GM20000 (cell line): ENCODE measurements around the gene ULBP3.
A peak's percentile ranks its signal among the peaks of the same experiment; 100 is the strongest.
"Not testable (repeated sequence)": the region's sequence is repeated elsewhere in the genome, so short reads cannot be mapped to it uniquely, and the experiment has no call there.

Experiments
- DNase-seq: peaks from one replicate; pipeline ENCODE4 v3.0.0; 2012; ENCODE audit warnings: low spot score
- TF ChIP-seq, protein P1 (sequence below): IDR thresholded peaks from 2 replicates; pipeline ENCODE4 v1.5.1; 2012; ENCODE audit warnings: mild to moderate bottlenecking, control low read depth; ENCODE audit errors: extremely low read depth, missing control alignments

Gene ULBP3

GRCh38 chr6:150025201-150025917 lies 43.6 kb downstream of the ULBP3 start, which contains the start of gene RAET1L:
TSS of gene RAET1L (minus strand) at chr6:150025532. CDS start at chr6:150025471, 61 bp downstream.
- TF ChIP-seq, protein P1, sequence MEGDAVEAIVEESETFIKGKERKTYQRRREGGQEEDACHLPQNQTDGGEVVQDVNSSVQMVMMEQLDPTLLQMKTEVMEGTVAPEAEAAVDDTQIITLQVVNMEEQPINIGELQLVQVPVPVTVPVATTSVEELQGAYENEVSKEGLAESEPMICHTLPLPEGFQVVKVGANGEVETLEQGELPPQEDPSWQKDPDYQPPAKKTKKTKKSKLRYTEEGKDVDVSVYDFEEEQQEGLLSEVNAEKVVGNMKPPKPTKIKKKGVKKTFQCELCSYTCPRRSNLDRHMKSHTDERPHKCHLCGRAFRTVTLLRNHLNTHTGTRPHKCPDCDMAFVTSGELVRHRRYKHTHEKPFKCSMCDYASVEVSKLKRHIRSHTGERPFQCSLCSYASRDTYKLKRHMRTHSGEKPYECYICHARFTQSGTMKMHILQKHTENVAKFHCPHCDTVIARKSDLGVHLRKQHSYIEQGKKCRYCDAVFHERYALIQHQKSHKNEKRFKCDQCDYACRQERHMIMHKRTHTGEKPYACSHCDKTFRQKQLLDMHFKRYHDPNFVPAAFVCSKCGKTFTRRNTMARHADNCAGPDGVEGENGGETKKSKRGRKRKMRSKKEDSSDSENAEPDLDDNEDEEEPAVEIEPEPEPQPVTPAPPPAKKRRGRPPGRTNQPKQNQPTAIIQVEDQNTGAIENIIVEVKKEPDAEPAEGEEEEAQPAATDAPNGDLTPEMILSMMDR, result no peak
- no peak for DNase-seq

DNA sequence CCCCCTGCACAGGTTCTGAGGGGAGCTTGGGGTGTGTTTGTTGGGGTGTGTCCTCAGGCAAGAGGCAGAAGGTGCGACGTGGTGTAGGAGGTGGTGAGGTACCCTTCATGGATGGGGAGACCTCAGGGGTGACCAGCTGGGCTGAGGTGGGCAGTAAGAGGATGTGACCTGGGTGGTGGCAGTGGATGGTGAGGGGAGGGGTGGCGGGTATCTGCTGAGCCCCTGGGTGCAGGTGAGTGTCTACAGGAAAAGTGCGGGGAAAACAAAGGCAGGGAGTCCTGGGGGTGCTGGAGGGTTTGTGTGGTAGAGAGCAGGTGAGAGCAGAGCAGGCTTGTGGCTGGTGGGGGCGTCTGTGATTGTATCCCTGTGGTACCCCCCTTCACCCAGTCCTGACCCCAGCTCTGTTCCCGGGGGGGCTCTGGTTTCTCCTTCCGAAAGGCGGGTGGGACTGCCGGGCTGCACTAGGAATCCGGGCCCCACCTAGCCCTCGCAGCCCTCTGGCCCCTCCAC lies 44.2 kb downstream of the ULBP3 start:
- TF ChIP-seq, protein P1, result no peak
- DNase-seq, result no peak

- DNase-seq, result not testable (repeated sequence)
Measured at GRCh38 chr6:150024021-150024420, 44.9 kb downstream of the ULBP3 start.

DNA sequence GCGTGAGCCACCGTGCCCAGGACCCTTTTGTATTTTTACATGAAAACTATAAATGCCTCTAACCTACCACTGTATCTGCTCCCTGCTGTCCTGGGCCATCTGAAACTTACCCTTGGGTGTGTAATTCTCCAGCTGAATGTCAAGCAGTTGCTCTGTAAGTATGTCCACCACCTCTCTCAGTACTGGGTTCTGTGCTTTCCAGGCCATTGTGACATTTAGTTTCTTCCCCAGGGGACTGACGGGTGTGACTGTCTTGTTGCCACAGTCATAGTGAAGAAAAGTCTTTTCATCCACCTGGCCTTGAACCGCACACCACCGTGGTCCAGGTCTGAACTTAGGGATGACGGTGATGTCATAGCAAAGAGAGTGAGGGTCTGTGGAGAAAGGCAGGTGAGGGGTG lies 47.1 kb downstream of the ULBP3 start:
- not testable (repeated sequence) for DNase-seq

DNA sequence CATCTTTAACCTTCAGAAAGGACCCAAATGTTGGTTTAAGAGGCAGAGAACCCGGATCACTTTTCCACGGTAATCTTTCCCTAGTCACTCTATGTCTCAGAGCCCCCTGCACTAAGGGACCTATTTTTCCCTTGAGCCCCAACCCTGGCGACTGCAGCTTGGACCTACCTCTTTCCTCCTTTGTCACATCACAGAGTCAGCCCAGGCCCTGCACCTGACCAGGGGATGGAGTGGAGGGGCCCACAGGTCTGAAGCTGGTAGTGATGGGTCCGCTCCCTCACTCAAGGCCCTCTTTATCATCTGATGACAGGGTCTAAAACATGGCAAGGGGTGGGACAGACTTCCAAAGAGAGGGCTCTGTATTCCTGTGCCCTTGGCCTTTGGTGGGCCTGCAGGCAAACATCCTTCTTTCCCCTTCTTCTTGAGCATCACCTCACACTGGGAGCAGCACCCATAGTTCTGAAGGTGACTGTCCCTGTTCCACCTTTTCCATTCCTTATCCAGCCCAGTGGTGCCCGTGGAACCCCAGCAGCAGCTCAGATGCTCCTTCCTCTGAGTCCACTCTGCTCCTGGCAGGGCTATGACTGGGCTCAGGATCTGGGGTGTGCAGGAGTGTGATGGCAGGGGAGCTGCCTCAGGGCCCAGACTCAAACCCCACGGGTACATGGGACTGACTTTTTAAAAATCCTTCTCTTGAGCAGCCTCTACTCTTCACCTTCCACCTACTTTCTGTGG lies 49.9 kb downstream of the ULBP3 start:
- DNase-seq, result no peak
- TF ChIP-seq, protein P1, result no peak

DNA sequence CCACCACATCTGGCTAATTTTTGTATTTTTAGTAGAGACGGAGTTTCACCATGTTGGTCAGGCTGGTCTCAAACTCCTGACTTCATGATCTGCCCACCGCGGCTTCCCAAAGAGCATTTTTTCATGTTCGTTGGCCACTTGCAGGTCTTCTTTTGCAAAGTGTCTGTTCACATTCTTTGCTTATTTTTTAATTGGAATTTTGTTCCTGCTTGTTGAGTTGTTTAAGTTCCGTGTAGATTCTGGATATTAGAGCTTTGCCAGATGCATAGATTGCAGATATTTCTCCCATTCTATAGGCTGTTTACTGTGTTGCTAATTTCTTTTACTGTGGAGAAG lies 51.8 kb downstream of the ULBP3 start:
- not testable (repeated sequence) for DNase-seq

- DNase-seq, result peak; percentile 77
- TF ChIP-seq, protein P1, result no peak
Measured at GRCh38 chr6:150016324-150017185, 52.4 kb downstream of the ULBP3 start.

- not testable (repeated sequence) for DNase-seq
Measured at GRCh38 chr6:150015281-150016001, 53.5 kb downstream of the ULBP3 start.

DNA sequence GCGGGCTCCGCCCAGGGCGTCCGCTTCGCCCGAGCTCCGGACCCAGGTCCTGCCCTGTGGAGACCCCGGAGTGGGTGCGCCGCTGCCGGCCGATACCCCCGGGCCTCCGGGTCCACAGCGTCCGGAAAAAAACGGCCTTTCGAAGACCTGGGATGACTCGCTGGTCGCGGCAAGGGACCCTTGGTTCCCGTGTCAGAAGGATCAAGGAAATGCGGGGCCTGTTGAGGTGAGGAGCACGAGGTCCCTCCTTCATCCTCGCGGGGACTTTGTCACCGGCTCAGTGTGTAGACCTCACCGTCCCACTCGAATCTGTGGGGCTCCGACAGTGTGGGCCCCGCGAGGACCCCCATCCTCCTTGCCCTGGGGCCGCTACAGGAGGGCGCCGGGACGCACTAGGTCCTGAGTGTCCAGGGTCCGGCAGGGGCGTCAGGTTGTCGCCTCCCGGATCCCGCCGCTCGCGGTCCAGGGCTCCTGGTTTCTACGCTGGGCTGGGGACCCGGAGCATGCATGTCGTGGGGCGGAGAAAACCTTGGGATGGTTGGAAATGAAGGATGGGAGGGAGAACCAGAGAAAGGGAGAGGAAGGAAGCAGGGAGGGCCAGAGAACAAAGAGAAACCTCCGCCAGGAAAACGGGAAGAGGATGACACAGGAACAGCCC lies 54.2 kb downstream of the ULBP3 start:
- DNase-seq, result not testable (repeated sequence)

DNA sequence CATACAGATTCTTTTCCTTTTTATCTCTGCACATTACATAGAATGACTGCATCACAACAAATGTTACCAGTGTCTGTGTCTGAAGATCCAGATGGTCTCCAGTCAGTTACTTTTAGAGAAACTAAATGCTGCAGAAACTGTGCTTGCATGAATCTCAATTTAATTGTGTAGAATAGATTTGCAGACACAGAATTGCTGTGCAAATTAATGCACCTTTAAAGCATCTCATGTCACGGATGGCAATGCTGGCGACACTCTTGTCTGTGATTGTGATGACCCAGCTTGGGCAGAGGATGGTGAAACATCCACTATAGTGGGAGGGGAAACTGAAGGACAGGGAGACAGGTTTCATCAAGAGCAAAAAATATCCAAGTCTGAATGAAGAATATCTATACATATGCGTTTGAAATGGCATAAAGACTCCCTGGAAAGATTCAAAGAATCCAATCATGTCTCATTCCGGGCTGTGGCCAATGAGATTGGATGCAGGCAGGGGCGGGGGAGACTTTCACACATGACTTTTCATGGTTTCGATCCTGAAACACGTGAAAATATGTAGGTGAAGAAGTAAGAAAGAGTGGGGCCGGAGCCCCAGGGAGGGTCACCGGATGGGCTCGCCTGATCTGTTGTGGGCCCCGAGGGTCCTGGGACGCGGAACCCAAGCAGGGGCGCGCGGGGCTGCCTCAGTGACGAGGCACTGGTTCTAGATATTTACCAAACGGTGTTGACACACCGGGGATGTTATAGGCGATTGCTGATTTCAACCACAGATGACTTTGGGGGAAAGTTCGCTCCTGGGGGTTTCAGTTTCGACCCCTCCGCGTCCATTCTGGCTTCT lies 54.9 kb downstream of the ULBP3 start:
- DNase-seq, result not testable (repeated sequence)

DNA sequence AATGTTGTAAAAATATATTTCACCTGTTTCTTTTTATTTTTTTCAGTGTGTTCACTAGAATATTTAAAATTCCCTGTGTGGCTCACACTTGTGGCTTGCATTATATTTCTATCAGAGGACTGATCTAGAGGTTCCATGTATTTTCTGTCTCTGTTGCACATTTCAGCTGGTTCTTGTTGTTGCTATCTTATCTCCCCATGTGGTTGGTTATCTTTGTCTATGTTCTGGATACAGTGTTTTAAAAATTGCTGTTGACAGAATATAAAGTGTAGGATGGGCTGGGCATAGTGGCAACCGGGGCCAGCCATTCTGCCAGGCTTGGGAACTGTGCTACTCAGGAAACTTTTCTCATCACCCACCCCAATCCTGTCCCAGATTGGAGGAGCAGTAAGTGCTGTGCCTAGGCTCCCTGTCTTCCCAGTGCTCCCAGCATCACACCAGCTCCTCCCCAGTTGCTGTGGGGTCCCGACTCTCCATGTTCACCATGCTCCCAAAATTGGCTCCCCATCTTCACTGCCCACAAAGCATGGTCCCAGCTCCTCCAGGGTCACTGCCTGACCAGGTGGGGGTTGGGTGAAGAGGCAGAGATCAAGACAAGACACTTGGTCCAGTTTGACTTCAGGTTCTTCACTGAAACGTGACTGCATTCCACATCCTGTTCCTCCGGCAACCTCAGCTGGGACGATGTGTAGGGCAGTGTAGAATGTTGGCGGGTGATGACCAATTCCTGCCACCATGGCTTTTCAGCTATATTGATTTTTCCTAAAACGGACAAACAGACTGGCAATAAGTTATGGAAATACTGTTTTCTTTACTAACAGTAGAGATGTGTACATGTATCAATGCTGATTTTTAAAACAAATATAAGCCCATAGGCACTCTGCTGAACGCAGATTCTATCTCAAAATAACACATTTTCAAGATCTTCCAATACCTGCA lies 55.8 kb downstream of the ULBP3 start:
- not testable (repeated sequence) for DNase-seq
